HEK293T (cell line): ENCODE data around the gene HSF5.

Experiments used
- CTCF ChIA-PET: fragments of 350-600 bp; formaldehyde crosslinking; extraction: SDS; loops from one replicate; lab custom pipeline; 2021; ENCODE audit warnings: antibody characterized with exemption, inconsistent platforms; lab: Yijun Ruan, JAX
- POLR2A ChIA-PET: fragments of 350-600 bp; formaldehyde crosslinking; extraction: SDS; loops from one replicate; lab custom pipeline; 2020; ENCODE audit warnings: antibody characterized with exemption, inconsistent platforms; lab: Yijun Ruan, JAX
- DNase-seq: peaks from one replicate; pipeline ENCODE4 v3.0.0; 2012; ENCODE audit warnings: mixed read lengths; ENCODE audit errors: extremely low spot score
- ARNT ChIP-seq: fragments of 450-650 bp; IDR thresholded peaks from 2 replicates; pipeline ENCODE4 v1.6.1; 2017; ENCODE audit warnings: mild to moderate bottlenecking
- BHLHE40 ChIP-seq: fragments of 450-650 bp; IDR thresholded peaks from 2 replicates; pipeline ENCODE4 v1.6.1; 2016; ENCODE audit warnings: mild to moderate bottlenecking, moderate library complexity, borderline replicate concordance
- CTBP1 ChIP-seq: fragments of 450-650 bp; IDR thresholded peaks from 2 replicates; pipeline ENCODE4 v1.6.1; 2016; ENCODE audit warnings: borderline replicate concordance
- ELF4 ChIP-seq: fragments of 450-650 bp; IDR thresholded peaks from 2 replicates; pipeline ENCODE4 v1.6.1; 2017; ENCODE audit warnings: antibody characterized with exemption
- FOXA1 ChIP-seq: fragments of 450-650 bp; IDR thresholded peaks from 2 replicates; pipeline ENCODE4 v1.6.1; 2016; ENCODE audit warnings: mild to moderate bottlenecking
- FOXK2 ChIP-seq: fragments of 450-650 bp; IDR thresholded peaks from 2 replicates; pipeline ENCODE4 v1.6.1; 2016; ENCODE audit warnings: mild to moderate bottlenecking
- FOXM1 ChIP-seq: fragments of 450-650 bp; IDR thresholded peaks from 2 replicates; pipeline ENCODE4 v1.6.1; 2017; ENCODE audit warnings: mild to moderate bottlenecking, borderline replicate concordance
- HDGF ChIP-seq: fragments of 450-650 bp; IDR thresholded peaks from 2 replicates; pipeline ENCODE4 v1.6.1; 2017; ENCODE audit warnings: antibody characterized with exemption, borderline replicate concordance
- L3MBTL2 ChIP-seq: fragments of 450-650 bp; conservative IDR thresholded peaks from 2 replicates; pipeline ENCODE4 v1.6.1; 2016; ENCODE audit warnings: mild to moderate bottlenecking
- LEF1 ChIP-seq: fragments of 450-650 bp; IDR thresholded peaks from 2 replicates; pipeline ENCODE4 v1.6.1; 2017; ENCODE audit warnings: mild to moderate bottlenecking, borderline replicate concordance
- NFRKB ChIP-seq: fragments of 450-650 bp; IDR thresholded peaks from 2 replicates; pipeline ENCODE4 v1.6.1; 2016; ENCODE audit warnings: mild to moderate bottlenecking, moderate library complexity
- PKNOX1 ChIP-seq: fragments of 450-650 bp; IDR thresholded peaks from 2 replicates; pipeline ENCODE4 v1.6.1; 2016
- SP1 ChIP-seq: fragments of 450-650 bp; IDR thresholded peaks from 2 replicates; pipeline ENCODE4 v1.6.1; 2017
- SUZ12 ChIP-seq: fragments of 450-650 bp; IDR thresholded peaks from 2 replicates; pipeline ENCODE4 v1.6.1; 2016; ENCODE audit warnings: mild to moderate bottlenecking
- TARDBP ChIP-seq: fragments of 450-650 bp; IDR thresholded peaks from 2 replicates; pipeline ENCODE4 v1.6.1; 2016
- ZNF384 ChIP-seq: fragments of 450-650 bp; IDR thresholded peaks from 2 replicates; pipeline ENCODE4 v1.6.1; 2016

The HSF5 gene

GRCh38 chr17:58379511-58379824 is 108.7 kb downstream of the HSF5 start:
- DNase-seq, result no peak
- CTCF ChIA-PET, result interaction anchor here (0.9 kb wide), 1 partner anchor 76 kb away, joined by 3 read pairs; no protein-coding TSS in a partner anchor
- POLR2A ChIA-PET, result interaction anchor here (1.6 to 2.7 kb wide), 2 partner anchors 27 to 37 kb away, joined by 6 to 10 read pairs; partner anchors contain the start of genes RNF43 and SUPT4H1
- TF ChIP-seq ELF4 (no peak), ARNT (no peak), CTBP1 (no peak), FOXM1 (no peak), NFRKB (no peak), ZNF384 (no peak), FOXK2 (no peak), SP1 (no peak), L3MBTL2 (no peak)

- ChIA-PET POLR2A (interaction anchor here (1.4 to 2.7 kb wide), 3 partner anchors 27 to 38 kb away, joined by 4 to 10 read pairs (median 6); partner anchors contain the start of genes RNF43 and SUPT4H1), CTCF (interaction anchor here (0.9 kb wide), 1 partner anchor 75 kb away, joined by 3 read pairs; no protein-coding TSS in a partner anchor)
These were observed 109.3 kb downstream of the HSF5 start for GRCh38 chr17:58378733-58379510.

GRCh38 chr17:58377661-58378060 is 110.5 kb downstream of the HSF5 start:
- CTCF ChIA-PET, result no interaction called here
- no peak for DNase-seq
- POLR2A ChIA-PET, result interaction anchor here (1.4 kb wide), 1 partner anchor 26 kb away, joined by 4 read pairs; the partner anchor contains the start of gene SUPT4H1
- TF ChIP-seq HDGF, result no peak
- TF ChIP-seq ZNF384, result no peak
- TF ChIP-seq NFRKB, result no peak
- TF ChIP-seq LEF1, result no peak
- no peak for TF ChIP-seq TARDBP
- TF ChIP-seq BHLHE40, result no peak
- TF ChIP-seq PKNOX1, result no peak
- no peak for TF ChIP-seq FOXM1
- no peak for TF ChIP-seq FOXA1
- no peak for TF ChIP-seq ELF4
- TF ChIP-seq ARNT, result no peak
- TF ChIP-seq SUZ12, result no peak
- no peak for TF ChIP-seq FOXK2
- no peak for TF ChIP-seq CTBP1

More at GRCh38 chr17:58378733-58379510, 109.3 kb downstream of the HSF5 start:
- no peak for DNase-seq
- TF ChIP-seq ARNT, result no peak
- TF ChIP-seq ZNF384, result no peak
- no peak for TF ChIP-seq SP1
- no peak for TF ChIP-seq HDGF
- no peak for TF ChIP-seq ELF4
- no peak for TF ChIP-seq FOXA1
- no peak for TF ChIP-seq NFRKB
- no peak for TF ChIP-seq PKNOX1
- no peak for TF ChIP-seq BHLHE40
- TF ChIP-seq FOXM1, result no peak
- TF ChIP-seq TARDBP, result no peak
- TF ChIP-seq CTBP1, result no peak

- CTCF ChIA-PET, result no interaction called here
- DNase-seq, result no peak
- POLR2A ChIA-PET, result interaction anchor here (1.5 kb wide), 1 partner anchor 25 kb away, joined by 6 read pairs; the partner anchor contains the start of gene SUPT4H1
- TF ChIP-seq TARDBP (no peak), SP1 (no peak), FOXK2 (no peak), HDGF (no peak), NFRKB (no peak), LEF1 (no peak), FOXM1 (no peak), FOXA1 (no peak), L3MBTL2 (no peak), SUZ12 (no peak), CTBP1 (no peak), PKNOX1 (no peak)
These were observed 111.1 kb downstream of the HSF5 start for GRCh38 chr17:58377093-58377601.

- POLR2A ChIA-PET, result interaction anchor here (1.5 kb wide), 1 partner anchor 24 kb away, joined by 6 read pairs; the partner anchor contains the start of gene SUPT4H1
- no peak for TF ChIP-seq ZNF384
- TF ChIP-seq ELF4, result no peak
- TF ChIP-seq ARNT, result no peak
- TF ChIP-seq L3MBTL2, result no peak
- no peak for TF ChIP-seq SUZ12
- TF ChIP-seq FOXK2, result no peak
- CTCF ChIA-PET, result no interaction called here
- DNase-seq, result no peak
These were observed 111.7 kb downstream of the HSF5 start for GRCh38 chr17:58376472-58377000.

- ChIA-PET CTCF (no interaction called here), POLR2A (interaction anchor here (1.5 kb wide), 1 partner anchor 23 kb away, joined by 6 read pairs; the partner anchor contains the start of gene SUPT4H1)
- TF ChIP-seq ELF4 (no peak), SUZ12 (no peak), TARDBP (no peak), CTBP1 (no peak), FOXK2 (no peak), L3MBTL2 (no peak), PKNOX1 (no peak), NFRKB (no peak), FOXM1 (no peak), ZNF384 (no peak)
- no peak for DNase-seq
These were observed 112.4 kb downstream of the HSF5 start for GRCh38 chr17:58375811-58376210.
